MCF 10A (cell line): Measurements from ENCODE around the gene KDM6A. TPM values are rescaled to one million over a fixed set of nuclear protein-coding genes. Genes with fewer than 3 reads are reported as not detected.

Experiments
- BruUV-seq: library from RNA; stranded (reverse); fragments of 400-500 nt; replicated peaks from 2 replicates; lab custom pipeline; 2021; lab: Mats Ljungman, UMichigan
- CTCF ChIA-PET: fragments of 300-600 bp; sonication (Branson Sonifier 250); formaldehyde crosslinking; extraction: SDS; loops from one replicate; lab custom pipeline; 2021; ENCODE audit warnings: antibody characterized with exemption, inconsistent platforms; lab: Yijun Ruan, JAX
- POLR2A ChIA-PET: fragments of 300-600, 350-650 bp; sonication (Branson Sonifier 250); formaldehyde crosslinking; extraction: SDS; loops from one replicate; lab custom pipeline; 2020; ENCODE audit warnings: antibody characterized with exemption, inconsistent platforms; lab: Yijun Ruan, JAX
- DNase-seq: peaks from one replicate; pipeline ENCODE4 v3.0.0-alpha.2; 2018; ENCODE audit not compliant: unreplicated experiment
- H3K27ac Mint-ChIP-seq: one replicate; pipeline ENCODE4 v1.8.0; 2022; ENCODE audit warnings: mild to moderate bottlenecking, low read depth, mixed read lengths; ENCODE audit not compliant: unreplicated experiment
- H3K27me3 Mint-ChIP-seq: one replicate; pipeline ENCODE4 v1.8.0; 2022; ENCODE audit warnings: mixed read lengths; ENCODE audit not compliant: insufficient read depth, unreplicated experiment
- H3K36me3 Mint-ChIP-seq: one replicate; pipeline ENCODE4 v1.8.0; 2022; ENCODE audit warnings: mild to moderate bottlenecking, moderate library complexity, mixed read lengths; ENCODE audit not compliant: insufficient read depth, unreplicated experiment
- H3K4me1 Mint-ChIP-seq: one replicate; pipeline ENCODE4 v1.8.0; 2022; ENCODE audit warnings: mixed read lengths; ENCODE audit not compliant: insufficient read depth, unreplicated experiment
- H3K4me3 Mint-ChIP-seq: one replicate; pipeline ENCODE4 v1.8.0; 2022; ENCODE audit warnings: mild to moderate bottlenecking, moderate library complexity, mixed read lengths; ENCODE audit not compliant: unreplicated experiment
- H3K9me3 Mint-ChIP-seq: one replicate; pipeline ENCODE4 v1.8.0; 2022; ENCODE audit warnings: mixed read lengths; ENCODE audit not compliant: unreplicated experiment
- intact Hi-C: fragments of 100-400 bp; cut with micrococcal nuclease; formaldehyde crosslinking; loops from 2 replicates; pipeline ENCODE4 v1.14.1; 2022
- total RNA-seq: library from RNA; stranded (reverse); gene quantifications from 2 replicates; pipeline ENCODE4 v1.2.3, GENCODE V29; 2022
- TF ChIP-seq, protein P1 (sequence below): fragments of 200-600 bp; IDR thresholded peaks from one replicate; pipeline ENCODE4 v1.8.0; 2022; ENCODE audit warnings: antibody characterized with exemption, mild to moderate bottlenecking; ENCODE audit not compliant: unreplicated experiment

KDM6A gene
- total RNA-seq, 1 experiment from 2014 or later: 31.8 TPM

DNA sequence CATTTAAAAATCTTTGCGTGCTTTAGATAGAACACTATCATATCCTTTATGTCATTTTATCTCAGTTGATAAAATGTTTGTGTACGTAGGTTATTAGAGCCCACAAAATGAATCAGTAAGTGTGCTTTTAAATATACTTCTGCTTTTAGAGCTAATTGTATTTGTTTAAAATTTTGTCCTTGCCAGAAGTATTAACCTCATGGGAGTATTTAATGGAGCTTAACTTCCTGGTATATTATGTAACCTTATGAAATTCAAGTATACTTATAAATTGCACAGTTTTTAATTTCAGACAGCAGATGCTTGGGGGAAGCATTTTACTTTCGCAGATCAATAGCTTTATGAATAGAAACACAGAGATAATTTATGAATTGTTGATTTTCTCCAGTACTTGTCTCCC is 237.5 kb downstream of the KDM6A start:
- no peak overlapping the region for H3K4me3 Mint-ChIP-seq
- BruUV-seq: no TSS peak
- ChIA-PET POLR2A (interaction anchor here (0.5 to 0.6 kb wide), 3 partner anchors 75 to 1296 kb away, joined by 3 read pairs; no protein-coding TSS in a partner anchor), CTCF (no interaction called here)
- intact Hi-C loops: no loop called here
- no peak for DNase-seq
- H3K9me3 Mint-ChIP-seq: peaks cover 7% of the 10 kb centered on the region
- TF ChIP-seq, protein P1, sequence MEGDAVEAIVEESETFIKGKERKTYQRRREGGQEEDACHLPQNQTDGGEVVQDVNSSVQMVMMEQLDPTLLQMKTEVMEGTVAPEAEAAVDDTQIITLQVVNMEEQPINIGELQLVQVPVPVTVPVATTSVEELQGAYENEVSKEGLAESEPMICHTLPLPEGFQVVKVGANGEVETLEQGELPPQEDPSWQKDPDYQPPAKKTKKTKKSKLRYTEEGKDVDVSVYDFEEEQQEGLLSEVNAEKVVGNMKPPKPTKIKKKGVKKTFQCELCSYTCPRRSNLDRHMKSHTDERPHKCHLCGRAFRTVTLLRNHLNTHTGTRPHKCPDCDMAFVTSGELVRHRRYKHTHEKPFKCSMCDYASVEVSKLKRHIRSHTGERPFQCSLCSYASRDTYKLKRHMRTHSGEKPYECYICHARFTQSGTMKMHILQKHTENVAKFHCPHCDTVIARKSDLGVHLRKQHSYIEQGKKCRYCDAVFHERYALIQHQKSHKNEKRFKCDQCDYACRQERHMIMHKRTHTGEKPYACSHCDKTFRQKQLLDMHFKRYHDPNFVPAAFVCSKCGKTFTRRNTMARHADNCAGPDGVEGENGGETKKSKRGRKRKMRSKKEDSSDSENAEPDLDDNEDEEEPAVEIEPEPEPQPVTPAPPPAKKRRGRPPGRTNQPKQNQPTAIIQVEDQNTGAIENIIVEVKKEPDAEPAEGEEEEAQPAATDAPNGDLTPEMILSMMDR: no peak
- H3K27me3 Mint-ChIP-seq: no peaks in the 10 kb centered on the region
- H3K27ac Mint-ChIP-seq: no peak overlapping the region
- H3K4me1 Mint-ChIP-seq: no peaks in the 10 kb centered on the region
- H3K36me3 Mint-ChIP-seq: peaks cover 77% of the 10 kb centered on the region

DNA sequence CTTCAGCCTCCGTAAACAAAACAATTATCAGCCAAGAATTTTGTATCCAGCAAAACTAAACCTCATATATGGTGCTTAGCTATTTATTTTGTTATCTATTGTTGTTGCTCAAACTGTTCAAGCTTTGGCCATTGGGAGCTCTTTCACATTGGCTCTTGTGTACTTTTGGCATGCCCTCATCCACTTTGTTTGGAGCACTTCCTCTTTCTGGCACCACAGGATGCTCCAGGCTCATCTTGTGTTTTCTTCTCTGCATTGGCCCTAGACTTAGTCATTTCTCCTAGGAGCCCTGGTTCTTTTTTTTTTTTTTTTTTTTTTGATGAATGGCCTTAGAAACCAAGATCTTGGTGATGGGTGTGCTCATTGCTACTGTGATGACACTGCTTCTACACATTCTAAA is 253.2 kb downstream of the KDM6A start:
- no peak overlapping the region for H3K27ac Mint-ChIP-seq
- peaks cover 43% of the 10 kb centered on the region for H3K27me3 Mint-ChIP-seq
- CTCF ChIA-PET: interaction anchor here (0.6 kb wide), 1 partner anchor 167 kb away, joined by 4 read pairs; no protein-coding TSS in a partner anchor
- H3K4me1 Mint-ChIP-seq: no peaks in the 10 kb centered on the region
- BruUV-seq: no TSS peak
- POLR2A ChIA-PET: interaction anchor here (0.7 kb wide), 1 partner anchor 57 kb away, joined by 3 read pairs; no protein-coding TSS in a partner anchor
- no peak for DNase-seq
- intact Hi-C loops: no loop called here
- TF ChIP-seq, protein P1: no peak
- H3K9me3 Mint-ChIP-seq: peaks cover 8% of the 10 kb centered on the region
- peaks cover 5% of the 10 kb centered on the region for H3K36me3 Mint-ChIP-seq
- H3K4me3 Mint-ChIP-seq: no peak overlapping the region

DNA sequence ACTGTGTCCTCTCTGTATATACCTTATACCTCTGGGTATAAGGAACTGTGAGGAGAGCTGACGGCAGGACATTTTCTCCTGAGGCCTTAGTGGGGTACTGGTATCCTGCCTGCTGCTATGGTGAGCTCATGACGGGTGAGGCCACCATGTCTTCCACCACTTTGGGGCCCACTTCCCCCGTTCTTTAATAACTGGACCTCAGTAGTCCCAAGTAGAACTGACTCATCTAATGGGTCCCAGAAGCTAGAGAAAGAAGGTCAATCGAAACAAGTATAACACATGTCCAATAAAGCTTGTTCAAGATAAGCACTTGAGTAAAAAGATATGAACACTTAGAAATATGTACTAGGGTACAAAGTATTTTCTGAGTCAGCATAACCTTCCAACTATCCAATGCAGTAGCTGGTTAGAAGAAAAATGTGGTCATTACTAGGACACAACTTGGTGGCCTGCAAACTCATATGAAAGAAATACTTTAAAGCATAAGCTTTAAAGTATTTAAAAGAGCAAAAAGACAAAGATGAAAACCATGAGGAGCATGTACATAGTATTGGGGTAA is 256.0 kb downstream of the KDM6A start:
- CTCF ChIA-PET: no interaction called here
- Mint-ChIP-seq H3K4me1 (no peaks in the 10 kb centered on the region), H3K4me3 (no peak overlapping the region), H3K27me3 (peaks cover 15% of the 10 kb centered on the region), H3K27ac (no peak overlapping the region), H3K9me3 (peaks cover 15% of the 10 kb centered on the region), H3K36me3 (peaks cover 5% of the 10 kb centered on the region)
- no peak for DNase-seq
- TF ChIP-seq, protein P1: no peak
- BruUV-seq: no TSS peak
- intact Hi-C loops: no loop called here
- POLR2A ChIA-PET: interaction anchor here (0.6 to 1.0 kb wide), 3 partner anchors 11 to 523 kb away, joined by 3 to 4 read pairs (median 4); no protein-coding TSS in a partner anchor

DNA sequence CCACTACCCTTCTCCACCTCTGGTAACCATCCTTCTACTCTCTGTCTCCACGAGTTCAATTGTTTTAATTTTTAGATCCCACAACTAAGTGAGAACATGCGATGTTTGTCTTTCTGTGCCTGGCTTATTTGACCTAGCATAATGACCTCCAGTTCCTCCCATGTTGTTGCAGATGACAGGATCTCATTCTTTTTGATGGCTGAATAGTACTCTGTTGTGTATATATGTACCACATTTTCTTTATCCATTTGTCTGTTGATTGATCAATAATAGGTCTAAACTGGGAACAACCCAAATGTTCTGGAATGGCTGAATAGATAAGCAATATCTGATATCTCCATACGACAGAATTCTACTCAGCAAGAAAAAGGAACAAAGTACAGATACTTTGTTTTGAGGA is 260.5 kb downstream of the KDM6A start:
- H3K9me3 Mint-ChIP-seq: peaks cover 7% of the 10 kb centered on the region
- CTCF ChIA-PET: interaction anchor here (1.0 to 1.1 kb wide), 2 partner anchors 49 to 1175 kb away, joined by 3 to 4 read pairs; no protein-coding TSS in a partner anchor
- H3K27ac Mint-ChIP-seq: no peak overlapping the region
- intact Hi-C loops: no loop called here
- POLR2A ChIA-PET: no interaction called here
- no peak overlapping the region for H3K4me3 Mint-ChIP-seq
- H3K36me3 Mint-ChIP-seq: peaks cover 5% of the 10 kb centered on the region
- H3K27me3 Mint-ChIP-seq: peaks cover 12% of the 10 kb centered on the region
- no peak for DNase-seq
- BruUV-seq: no TSS peak
- H3K4me1 Mint-ChIP-seq: no peaks in the 10 kb centered on the region
- TF ChIP-seq, protein P1: no peak
